Aorta (tissue), 5 donors: Measurements from ENCODE around the gene OR2T10. TPM values are rescaled to one million over a fixed set of nuclear protein-coding genes. Genes with fewer than 3 reads are reported as not detected.
"Not testable (repeated sequence)": the region's sequence is repeated elsewhere in the genome, so short reads cannot be mapped to it uniquely, and the experiment has no call there.

Experiments
- ATAC-seq: fragments of 200-7000 bp; cut with Tn5 transposase; one replicate; pipeline ENCODE4 v1.9.1; 2022; ENCODE audit warnings: moderate library complexity; ENCODE audit not compliant: low FRiP score
- DNase-seq, 2 donors: peaks; one replicate each; pipeline ENCODE4 v3.0.0-alpha.2; 2020
- H3K27ac ChIP-seq, 2 donors: one replicate each; pipeline ENCODE4 v1.5.1; 2013; ENCODE audit warnings: low read length in 2 of 2, mild to moderate bottlenecking in 2 of 2, moderate library complexity in 2 of 2, control low read depth in 1 of 2, inconsistent platforms in 1 of 2, low read depth in 1 of 2
- H3K27me3 ChIP-seq, 2 donors: one replicate each; pipeline ENCODE4 v1.6.1; 2013; ENCODE audit warnings: control low read depth in 1 of 2, low read length in 1 of 2, mild to moderate bottlenecking in 1 of 2, moderate library complexity in 1 of 2; ENCODE audit not compliant: insufficient read depth in 2 of 2, control insufficient read depth in 1 of 2
- H3K36me3 ChIP-seq, 2 donors: one replicate each; pipeline ENCODE4 v1.6.1; 2013; ENCODE audit warnings: control low read depth in 1 of 2, low read length in 1 of 2, mild to moderate bottlenecking in 1 of 2; ENCODE audit not compliant: insufficient read depth in 2 of 2, control insufficient read depth in 1 of 2
- H3K4me1 ChIP-seq, 2 donors: one replicate each; pipeline ENCODE4 v1.6.1; 2013; ENCODE audit warnings: low read length in 2 of 2, control low read depth in 1 of 2, mild to moderate bottlenecking in 1 of 2, moderate library complexity in 1 of 2; ENCODE audit not compliant: insufficient read depth in 2 of 2, control insufficient read depth in 1 of 2
- H3K4me3 ChIP-seq, 2 donors: one replicate each; pipeline ENCODE4 v1.5.1; 2013; ENCODE audit warnings: low read length in 2 of 2, control low read depth in 1 of 2, mild to moderate bottlenecking in 1 of 2
- H3K9me3 ChIP-seq: one replicate; pipeline ENCODE4 v1.6.1; 2013; ENCODE audit warnings: mild to moderate bottlenecking, low read length; ENCODE audit not compliant: control insufficient read depth
- WGBS, 2 donors: extraction: QIAGEN DNeasy Blood & Tissue Kit; methylation state at CpG; one replicate each; pipeline ENCODE4 v1.1.7; 2013; 5-methylcytosine and 5-hydroxymethylcytosine counted together
- intact Hi-C, 2 donors: fragments of 100-400 bp; cut with DNase I; formaldehyde crosslinking; loops; one replicate each; pipeline versions ENCODE4 v1.14.2 to v1.15.0; 2022
- polyA plus RNA-seq, 2 donors: library from polyadenylated mRNA; stranded (reverse); fragments of 200-250 nt; gene quantifications; one replicate each; pipeline ENCODE4 v1.2.3, GENCODE V29; 2013
- total RNA-seq, 2 donors: library from RNA; stranded (reverse); fragmentation: NEBNext Ultra II Directional; extraction: Animal tissue kit (Norgen Biotek cat#: 25700); gene quantifications; one replicate each; pipeline ENCODE4 v1.2.1, GENCODE V29; 2021
- donor health status: healthy with polysubstance abuse.
- donor health status: Bipolar disorder and iron deficiency.
- donor health status: DM: no; HTN: no; CAD: no.
- donor health status: DM: no; HTN: no; CAD: no.
- donor health status: DM: yes; HTN: yes; CAD: no.

The OR2T10 gene
- total and polyA plus RNA-seq, 4 donors, result not detected

DNA sequence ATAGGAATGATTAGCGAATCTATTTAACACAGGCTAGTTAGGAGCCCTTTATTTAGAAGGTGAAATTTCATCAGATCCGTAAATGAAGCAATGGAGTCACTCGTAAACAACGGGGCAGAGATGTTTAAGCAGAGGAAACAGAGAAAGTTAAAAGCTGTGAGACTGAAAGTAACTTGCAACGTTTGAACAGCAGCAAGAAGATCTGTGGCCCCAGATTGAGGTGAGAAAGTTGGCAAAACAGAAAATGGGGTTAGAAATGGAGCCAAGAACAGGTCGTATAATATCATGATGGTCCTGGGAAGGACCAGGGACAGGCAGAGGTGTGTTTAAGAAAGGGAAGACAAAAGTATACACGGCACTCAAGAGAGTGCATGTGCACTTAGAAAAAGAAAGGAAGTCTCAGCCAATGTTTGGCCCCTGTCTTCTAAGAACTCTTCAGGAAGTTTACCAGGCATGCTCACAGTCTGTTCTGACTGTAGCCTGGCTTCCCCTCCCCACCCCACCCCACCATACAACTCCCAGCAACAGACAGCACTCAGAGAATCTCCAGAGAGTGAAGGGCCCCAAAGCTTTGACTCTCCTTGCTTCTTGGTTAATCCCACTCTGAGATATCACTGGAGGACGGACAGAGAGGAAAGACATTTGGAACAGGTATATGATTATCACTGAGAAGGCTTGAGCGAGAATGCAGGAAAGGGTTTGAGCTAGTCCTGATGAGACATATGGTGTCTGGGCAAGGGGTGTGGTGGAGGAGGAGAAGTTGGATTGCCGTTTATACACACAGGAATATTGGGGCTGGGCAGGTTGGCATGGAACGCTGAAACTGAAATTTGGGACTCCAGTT lies 31.7 kb downstream of the OR2T10 start:
- 69 to 80% methylated on average over 11 of the region's 11 CpGs for WGBS, 2 donors
- DNase-seq, H3K27me3 ChIP-seq, H3K9me3 ChIP-seq, intact Hi-C loops, H3K36me3 ChIP-seq, ATAC-seq, H3K4me3 ChIP-seq, H3K27ac ChIP-seq, H3K4me1 ChIP-seq: not testable (repeated sequence)

DNA sequence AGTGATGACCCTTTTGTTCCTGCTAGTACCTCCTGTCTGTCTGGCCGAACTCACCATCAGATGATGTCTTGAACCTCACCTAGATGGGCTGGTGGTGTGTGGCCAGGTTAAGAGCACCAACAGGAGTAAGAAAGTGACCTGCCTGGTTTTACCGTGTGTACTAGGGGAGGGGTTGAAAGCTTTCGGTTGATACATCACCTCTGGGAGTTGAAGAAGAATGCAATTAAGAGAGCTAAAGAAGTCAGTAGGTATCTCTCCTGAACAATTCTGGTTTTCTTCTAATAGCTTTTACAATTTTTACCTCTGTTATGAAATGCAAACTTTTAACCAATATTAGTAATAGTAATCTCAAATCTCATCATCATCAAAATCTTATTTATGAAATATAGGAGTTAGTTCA lies 34.8 kb downstream of the OR2T10 start, which contains the start of gene OR2T29:
Gene OR2T29, minus strand, starts transcription at position 101 of the 400 bp plus-strand sequence. CDS start 3,281 bp downstream, outside the sequence.
- H3K27ac ChIP-seq, DNase-seq, ATAC-seq, H3K27me3 ChIP-seq, H3K9me3 ChIP-seq, H3K4me3 ChIP-seq, H3K4me1 ChIP-seq, intact Hi-C loops, H3K36me3 ChIP-seq: not testable (repeated sequence)
- WGBS, 2 donors, result 76 to 82% methylated on average over 3 of the region's 3 CpGs

DNA sequence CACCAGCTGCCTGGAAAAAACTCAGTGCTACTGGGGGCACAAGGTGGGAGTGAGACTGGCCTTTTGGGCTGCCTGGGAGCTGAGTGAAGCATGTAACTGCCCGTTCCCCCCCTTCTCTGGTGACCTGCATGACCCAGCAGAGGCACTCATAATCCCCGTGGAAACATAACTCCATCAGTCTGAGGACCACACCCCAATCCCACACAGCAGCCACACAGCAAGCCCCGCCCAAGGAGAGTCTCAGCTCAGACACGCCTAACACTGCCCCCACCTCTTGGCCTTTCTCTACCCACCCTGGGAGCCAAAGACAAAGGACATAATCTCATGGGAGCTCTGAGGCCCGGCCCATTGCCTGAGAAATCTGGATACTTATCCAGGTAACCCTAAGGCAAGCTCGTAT lies 46.5 kb downstream of the OR2T10 start:
- H3K9me3 ChIP-seq, H3K4me1 ChIP-seq, H3K4me3 ChIP-seq, H3K27ac ChIP-seq, DNase-seq, intact Hi-C loops, H3K36me3 ChIP-seq, H3K27me3 ChIP-seq: not testable (repeated sequence)
- ATAC-seq, result peak; percentile 38
- WGBS, 2 donors, result no CpG with 5 or more reads among the region's 6 CpGs

DNA sequence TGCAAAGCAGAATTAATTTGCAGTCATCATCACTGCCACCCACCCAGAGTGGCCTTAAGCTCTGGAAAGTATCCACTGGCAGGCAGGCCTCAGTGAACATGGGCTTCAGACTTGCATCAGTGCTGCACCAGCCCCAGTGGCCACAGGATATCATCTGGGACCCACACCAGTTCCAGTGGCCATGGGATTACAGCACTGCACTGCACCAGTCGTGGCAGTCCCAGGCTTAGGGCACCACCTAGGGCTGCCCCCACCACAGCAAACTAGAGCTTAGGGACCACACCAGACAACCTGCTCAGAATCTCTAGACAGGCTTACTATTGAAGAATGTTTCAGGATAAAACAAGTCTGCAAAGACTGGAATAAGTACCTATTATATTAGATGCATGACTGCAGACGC lies 50.1 kb downstream of the OR2T10 start:
- whole genome bisulfite sequencing, 2 donors, result no CpG with 5 or more reads among the region's 2 CpGs
- H3K36me3 ChIP-seq, H3K9me3 ChIP-seq, H3K4me1 ChIP-seq, intact Hi-C loops, H3K27me3 ChIP-seq, H3K4me3 ChIP-seq, ATAC-seq, H3K27ac ChIP-seq, DNase-seq: not testable (repeated sequence)

Other genes starting within 250 kb of the OR2T10 start
- not detected for gene OR14C36, start 248.9 kb downstream of the OR2T10 start, total RNA-seq
- not detected for gene OR14C36, start 248.9 kb downstream of the OR2T10 start, polyA plus RNA-seq
- not detected for gene OR2T4, start 236.0 kb downstream of the OR2T10 start, total RNA-seq
- not detected for gene OR2T4, start 236.0 kb downstream of the OR2T10 start, polyA plus RNA-seq
- gene OR2T6, start 222.0 kb downstream of the OR2T10 start, total RNA-seq, result not detected
- under 1 TPM in 1 of 2 donors, not detected in 1; 0.13 TPM for gene OR2T6, start 222.0 kb downstream of the OR2T10 start, polyA plus RNA-seq
- gene OR2T1, start 194.7 kb downstream of the OR2T10 start, total RNA-seq, result not detected
- gene OR2T1, start 194.7 kb downstream of the OR2T10 start, polyA plus RNA-seq, result under 1 TPM in 1 of 2 donors, not detected in 1; 0.63 TPM
- gene OR2T2, start 152.1 kb downstream of the OR2T10 start, total RNA-seq, result not detected
- gene OR2T2, start 152.1 kb downstream of the OR2T10 start, polyA plus RNA-seq, result not detected
- not detected for gene OR2T3, start 124.3 kb downstream of the OR2T10 start, total RNA-seq
- gene OR2T3, start 124.3 kb downstream of the OR2T10 start, polyA plus RNA-seq, result not detected
- not detected for gene OR2T5, start 109.1 kb downstream of the OR2T10 start, total RNA-seq
- not detected for gene OR2T5, start 109.1 kb downstream of the OR2T10 start, polyA plus RNA-seq
- gene OR2G6, start 89.6 kb downstream of the OR2T10 start, total RNA-seq, result not detected
- gene OR2G6, start 89.6 kb downstream of the OR2T10 start, polyA plus RNA-seq, result not detected
- gene OR2T29, start 34.9 kb downstream of the OR2T10 start, total RNA-seq, result not detected
- not detected for gene OR2T29, start 34.9 kb downstream of the OR2T10 start, polyA plus RNA-seq
- gene OR2T34, start 22.9 kb downstream of the OR2T10 start, total RNA-seq, result not detected
- gene OR2T34, start 22.9 kb downstream of the OR2T10 start, polyA plus RNA-seq, result not detected
- not detected for gene OR2T11, start 37.4 kb upstream of the OR2T10 start, total RNA-seq
- gene OR2T11, start 37.4 kb upstream of the OR2T10 start, polyA plus RNA-seq, result not detected
- gene OR2T35, start 47.6 kb upstream of the OR2T10 start, total RNA-seq, result not detected
- not detected for gene OR2T35, start 47.6 kb upstream of the OR2T10 start, polyA plus RNA-seq
- not detected for gene OR2T27, start 57.8 kb upstream of the OR2T10 start, total RNA-seq
- not detected for gene OR2T27, start 57.8 kb upstream of the OR2T10 start, polyA plus RNA-seq
- gene OR14I1, start 105.1 kb upstream of the OR2T10 start, total RNA-seq, result not detected
- not detected for gene OR14I1, start 105.1 kb upstream of the OR2T10 start, polyA plus RNA-seq
- gene LYPD8, start 158.1 kb upstream of the OR2T10 start, total RNA-seq, result not detected
- gene LYPD8, start 158.1 kb upstream of the OR2T10 start, polyA plus RNA-seq, result 1 to 10 TPM; 1.4 to 4.8 TPM
- gene SH3BP5L, start 228.2 kb upstream of the OR2T10 start, total RNA-seq, result 10 to 100 TPM; 21.4 to 25.1 TPM
- 10 to 100 TPM; 11.8 to 16.6 TPM for gene SH3BP5L, start 228.2 kb upstream of the OR2T10 start, polyA plus RNA-seq
- gene ZNF672, start 240.5 kb upstream of the OR2T10 start, total RNA-seq, result 10 to 100 TPM; 18.7 to 30.5 TPM
- 10 to 100 TPM in 1 of 2 donors, 1 to 10 TPM in 1; 5.1 to 11.0 TPM for gene ZNF672, start 240.5 kb upstream of the OR2T10 start, polyA plus RNA-seq